Right lobe of liver (tissue), 6 donors: ENCODE results near the gene SMARCB1. TPM values are rescaled to one million over a fixed set of nuclear protein-coding genes. Genes with fewer than 3 reads are reported as not detected.

ENCODE experiments used
- ATAC-seq, 4 donors: fragments of 200-7000 bp; cut with Tn5 transposase; one replicate each; pipeline ENCODE4 v1.9.1; 2020; ENCODE audit warnings: mild to moderate bottlenecking in 4 of 4, moderate library complexity in 4 of 4
- DNase-seq, 3 donors: peaks; one replicate each; pipeline ENCODE4 v3.0.0-alpha.2; 2020
- H3K27ac ChIP-seq, 3 donors: fragments of 200-600 bp; one replicate each; pipeline ENCODE4 v1.8.0; 2022
- H3K27me3 ChIP-seq, 2 donors: fragments of 200-600 bp; one replicate each; pipeline ENCODE4 v1.8.0; 2022
- H3K36me3 ChIP-seq, 4 donors: fragments of 200-600 bp; sonication (generic) in 1 of 4; one replicate each; pipeline versions ENCODE4 v1.5.1 to v1.8.0; 2017 to 2022; ENCODE audit warnings: control low read depth in 1 of 4
- H3K4me1 ChIP-seq, 4 donors: fragments of 200-600 bp; sonication (generic) in 1 of 4; one replicate each; pipeline versions ENCODE4 v1.5.1 to v1.8.0; 2017 to 2022; ENCODE audit warnings: control low read depth in 1 of 4
- H3K4me3 ChIP-seq, 3 donors: fragments of 200-600 bp; one replicate each; pipeline ENCODE4 v1.8.0; 2022
- H3K9me3 ChIP-seq, 4 donors: fragments of 200-600 bp; sonication (generic) in 1 of 4; one replicate each; pipeline versions ENCODE4 v1.5.1 to v1.8.0; 2017 to 2022; ENCODE audit warnings: control low read depth in 1 of 4
- POLR2A ChIP-seq: fragments of 450-650 bp; IDR thresholded peaks from one replicate; pipeline ENCODE4 v1.6.1; 2017; ENCODE audit warnings: antibody characterized with exemption, mild to moderate bottlenecking
- WGBS: methylation state at CpG from one replicate; pipeline ENCODE4 v1.1.6; 2018; ENCODE audit warnings: low coverage, low lambda C conversion rate; ENCODE audit not compliant: insufficient coverage; ENCODE audit errors: missing lambda C conversion rate; 5-methylcytosine and 5-hydroxymethylcytosine counted together
- intact Hi-C, 2 donors: fragments of 100-400 bp; cut with DNase I; formaldehyde crosslinking; loops; one replicate each; pipeline versions ENCODE4 v1.11.2 to v1.14.1; 2022
- total RNA-seq, 6 experiments: library from RNA; depleted of rRNA in 2 of 6; stranded (reverse); fragments of >200 nt in 2 of 6; fragmentation: NEBNext Ultra II Directional in 3 of 6; extraction: Animal tissue kit (Norgen Biotek cat#: 25700) in 3 of 6; gene quantifications; one replicate each; pipeline versions ENCODE4 v1.1.0 to v1.2.4, GENCODE V29; 2016 to 2023
- TF ChIP-seq, protein P1 (sequence below), 4 donors: fragments of 200-600 bp in 3 of 4; fragments of 450-650 bp in 1 of 4; IDR thresholded peaks; one replicate each; pipeline versions ENCODE4 v1.5.1 to v1.8.0; 2016 to 2022; ENCODE audit warnings: antibody characterized with exemption in 4 of 4, mild to moderate bottlenecking in 2 of 4
- donor health status: DM: no; HTN: yes; CAD: no.
- donor health status: DM: no; HTN: no; CAD: no.
- donor health status: DM: no; HTN: no; CAD: no.
- donor health status: DM: no; HTN: yes; CAD: no.
- donor health status: DM: no; HTN: yes; CAD: no.

The SMARCB1 gene
- total RNA-seq, 6 experiments from 2014 or later: 19.9 to 70.2 (median 25.3) TPM

DNA sequence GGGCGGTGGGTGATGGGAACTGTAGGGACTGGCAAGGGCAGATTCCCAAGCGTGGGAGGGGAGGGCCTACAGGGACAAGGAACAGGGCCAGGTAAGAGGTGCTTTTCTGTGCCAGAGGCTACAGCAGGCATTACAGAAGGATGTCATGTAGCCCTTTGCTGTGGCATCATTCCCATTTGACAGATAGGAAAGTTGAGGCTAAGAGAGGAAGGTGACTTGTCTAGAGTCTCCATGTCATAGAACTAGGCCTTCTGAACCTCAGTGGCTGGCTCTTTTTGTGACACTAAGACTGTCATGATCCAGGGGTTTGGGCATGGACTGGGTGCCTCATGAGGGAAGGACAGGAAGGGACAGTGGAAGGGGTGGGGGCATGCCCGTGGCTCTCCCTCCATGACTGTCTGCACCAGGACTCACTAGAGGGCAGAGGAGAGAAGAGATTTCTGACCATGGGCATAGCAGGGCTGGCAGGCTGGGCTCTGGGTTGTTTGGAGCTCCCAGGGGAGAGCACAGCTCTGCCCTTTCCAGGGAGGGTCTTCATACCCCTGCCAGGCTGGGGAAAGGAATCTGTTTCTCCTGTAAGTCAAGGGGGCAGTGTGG, 10.9 kb upstream of the SMARCB1 start:
- 93% methylated on average over 2 of the region's 3 CpGs for WGBS
- Histone ChIP-seq H3K36me3 (no peaks in the 10 kb centered on the region), H3K27me3 (no peaks in the 10 kb centered on the region), H3K4me3 (no peak overlapping the region), H3K27ac (no peak overlapping the region), H3K9me3 (no peaks in the 10 kb centered on the region), H3K4me1 (peaks cover 0 to 9% (median 2%) of the 10 kb centered on the region in 4 donors)
- intact Hi-C loops: loop anchor here (5.0 kb wide), 2 partner anchors 66 to 71 kb away; no protein-coding TSS in a partner anchor
- no peak for DNase-seq
- no peak for TF ChIP-seq POLR2A
- TF ChIP-seq, protein P1, sequence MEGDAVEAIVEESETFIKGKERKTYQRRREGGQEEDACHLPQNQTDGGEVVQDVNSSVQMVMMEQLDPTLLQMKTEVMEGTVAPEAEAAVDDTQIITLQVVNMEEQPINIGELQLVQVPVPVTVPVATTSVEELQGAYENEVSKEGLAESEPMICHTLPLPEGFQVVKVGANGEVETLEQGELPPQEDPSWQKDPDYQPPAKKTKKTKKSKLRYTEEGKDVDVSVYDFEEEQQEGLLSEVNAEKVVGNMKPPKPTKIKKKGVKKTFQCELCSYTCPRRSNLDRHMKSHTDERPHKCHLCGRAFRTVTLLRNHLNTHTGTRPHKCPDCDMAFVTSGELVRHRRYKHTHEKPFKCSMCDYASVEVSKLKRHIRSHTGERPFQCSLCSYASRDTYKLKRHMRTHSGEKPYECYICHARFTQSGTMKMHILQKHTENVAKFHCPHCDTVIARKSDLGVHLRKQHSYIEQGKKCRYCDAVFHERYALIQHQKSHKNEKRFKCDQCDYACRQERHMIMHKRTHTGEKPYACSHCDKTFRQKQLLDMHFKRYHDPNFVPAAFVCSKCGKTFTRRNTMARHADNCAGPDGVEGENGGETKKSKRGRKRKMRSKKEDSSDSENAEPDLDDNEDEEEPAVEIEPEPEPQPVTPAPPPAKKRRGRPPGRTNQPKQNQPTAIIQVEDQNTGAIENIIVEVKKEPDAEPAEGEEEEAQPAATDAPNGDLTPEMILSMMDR (IDR thresholded peaks at IDR 0.05): no peak
- ATAC-seq: no peak

GRCh38 chr22:23777776-23778576, 8.8 kb upstream of the SMARCB1 start:
- H3K27me3 ChIP-seq: no peaks in the 10 kb centered on the region
- intact Hi-C loops: loop anchor here (5.0 kb wide), 2 partner anchors 64 to 69 kb away; no protein-coding TSS in a partner anchor
- DNase-seq: no peak
- H3K36me3 ChIP-seq: no peaks in the 10 kb centered on the region
- peaks cover 0 to 9% (median under 1%) of the 10 kb centered on the region in 4 donors for H3K4me1 ChIP-seq
- H3K27ac ChIP-seq: no peak overlapping the region
- WGBS: 83% methylated on average over 6 of the region's 11 CpGs
- no peak overlapping the region for H3K4me3 ChIP-seq
- TF ChIP-seq, protein P1 (IDR thresholded peaks at IDR 0.05): no peak
- no peaks in the 10 kb centered on the region for H3K9me3 ChIP-seq
- no peak for ATAC-seq

GRCh38 chr22:23778577-23778900, 8.2 kb upstream of the SMARCB1 start:
- DNase-seq (no peak), ATAC-seq (peak; percentile 3 to 63 (median 52))
- H3K27ac ChIP-seq: no peak overlapping the region
- WGBS: 0% methylated on average over 1 of the region's 3 CpGs
- intact Hi-C loops: loop anchor here (5.0 kb wide), 2 partner anchors 64 to 69 kb away; no protein-coding TSS in a partner anchor
- TF ChIP-seq, protein P1 (IDR thresholded peaks at IDR 0.05): no peak
- TF ChIP-seq POLR2A: no peak
- H3K4me3 ChIP-seq: no peak overlapping the region
- no peaks in the 10 kb centered on the region for H3K36me3 ChIP-seq
- H3K27me3 ChIP-seq: no peaks in the 10 kb centered on the region
- peaks cover 0 to 13% (median 3%) of the 10 kb centered on the region in 4 donors for H3K4me1 ChIP-seq
- H3K9me3 ChIP-seq: no peaks in the 10 kb centered on the region

GRCh38 chr22:23779083-23779482, 7.7 kb upstream of the SMARCB1 start:
- TF ChIP-seq POLR2A: no peak
- TF ChIP-seq, protein P1 (IDR thresholded peaks at IDR 0.05): no peak
- Histone ChIP-seq H3K27me3 (no peaks in the 10 kb centered on the region), H3K4me1 (peaks cover 0 to 15% (median 6%) of the 10 kb centered on the region in 4 donors), H3K9me3 (no peaks in the 10 kb centered on the region), H3K4me3 (no peak overlapping the region), H3K36me3 (no peaks in the 10 kb centered on the region), H3K27ac (no peak overlapping the region)
- DNase-seq (no peak), ATAC-seq (no peak)
- intact Hi-C loops: loop anchor here (5.0 kb wide), 2 partner anchors 63 to 68 kb away; no protein-coding TSS in a partner anchor
- WGBS: no CpG with 5 or more reads among the region's 16 CpGs
